T-helper 2 cell treated with Interferon-gamma antibody and Interleukin-4, amounts not matched to agents 100 ng/mL and 5 ng/mL, for 36 hours (primary cell): ENCODE measurements around the gene CAMK1G. TPM values are rescaled to one million over a fixed set of nuclear protein-coding genes. Genes with fewer than 3 reads are reported as not detected.

Source experiments
- intact Hi-C: fragments of 100-400 bp; cut with micrococcal nuclease; formaldehyde crosslinking; loops from one replicate; pipeline ENCODE4 v1.15.1; 2023
- total RNA-seq: library from RNA; stranded (reverse); gene quantifications from 2 replicates; pipeline ENCODE4 v1.2.3, GENCODE V29; 2022

CAMK1G gene
- total RNA-seq, 1 donor from 2014 or later, result not detected

- intact Hi-C loops, result no loop called here
Observed at GRCh38 chr1:209618291-209618690, 34.8 kb downstream of the CAMK1G start.

- intact Hi-C loops, result no loop called here
Observed at GRCh38 chr1:209618756-209619420, 35.4 kb downstream of the CAMK1G start.

DNA sequence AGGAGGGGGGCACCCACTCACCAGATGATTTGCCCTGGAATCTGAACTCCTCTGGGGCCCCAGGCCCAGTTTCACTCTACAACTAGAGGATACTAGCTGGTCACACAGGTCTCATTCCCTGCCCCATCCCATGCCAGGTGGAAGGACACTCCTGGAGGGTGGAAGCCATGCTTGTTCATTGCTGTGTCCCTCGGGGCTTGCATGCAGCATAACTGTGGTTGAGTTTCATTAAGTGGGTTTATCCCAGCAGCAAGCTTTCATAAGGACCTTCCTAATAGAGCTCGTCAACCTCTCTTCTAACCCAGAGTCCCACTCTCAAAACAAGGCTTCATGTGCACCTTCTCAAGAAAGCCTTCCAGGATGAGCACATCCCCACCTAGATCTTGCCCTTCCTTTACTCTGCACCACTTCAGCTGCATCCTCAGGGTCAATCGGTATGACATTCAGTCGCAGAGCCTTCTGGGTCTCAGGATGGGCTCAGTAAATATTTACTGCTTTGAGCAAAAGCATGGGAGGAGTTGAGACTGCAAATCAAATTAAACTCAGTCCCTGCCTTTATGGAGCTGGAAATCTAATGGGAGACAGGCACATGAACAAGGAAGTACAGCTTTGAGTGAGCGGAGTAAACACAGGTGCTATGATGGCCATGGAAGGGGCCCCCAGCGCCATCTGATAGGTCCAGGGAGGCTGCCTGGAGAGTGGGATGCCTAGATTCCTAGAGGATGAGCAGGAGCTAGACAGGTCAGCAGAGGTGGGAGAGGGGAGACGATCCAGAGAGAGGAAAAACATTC lies 36.4 kb downstream of the CAMK1G start:
- intact Hi-C loops, result no loop called here

DNA sequence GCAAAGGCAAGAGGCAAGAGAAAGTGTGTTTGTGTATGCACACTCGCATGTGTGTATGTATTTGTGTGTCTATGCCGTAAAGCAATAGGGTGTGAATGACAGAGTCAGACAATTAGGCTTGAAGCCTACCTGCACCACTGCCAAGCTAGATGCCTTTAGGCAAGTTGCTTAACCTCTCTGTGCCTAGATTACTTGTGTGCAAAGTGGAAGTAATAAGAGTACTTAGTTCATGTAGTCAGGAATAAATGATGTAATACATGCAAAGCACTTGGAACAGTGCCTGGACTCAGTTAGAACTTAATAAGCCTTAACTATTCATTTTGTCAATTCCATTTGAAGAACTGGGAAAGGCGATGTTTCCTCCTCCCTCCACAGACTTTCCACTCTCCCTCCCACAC lies 37.0 kb downstream of the CAMK1G start:
- intact Hi-C loops, result no loop called here

DNA sequence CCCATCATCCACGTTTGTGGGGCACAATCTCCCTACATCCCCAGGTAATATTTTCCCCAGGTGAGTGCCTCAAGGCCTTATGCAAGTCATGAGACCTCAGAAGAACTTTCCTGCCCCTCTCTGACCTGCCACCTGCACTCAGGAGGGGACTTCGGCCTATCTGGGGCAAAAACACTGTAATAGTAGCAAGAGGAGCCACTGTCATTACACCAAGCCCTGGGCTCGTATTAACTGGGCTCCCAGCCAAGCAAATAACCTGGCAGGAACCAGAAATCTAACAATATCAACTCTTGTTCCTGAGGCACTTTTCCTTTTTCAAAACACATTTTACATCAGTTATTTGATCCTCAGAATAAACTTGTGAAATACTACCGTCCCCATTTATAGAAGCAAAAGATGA lies 37.8 kb downstream of the CAMK1G start:
- intact Hi-C loops, result no loop called here

DNA sequence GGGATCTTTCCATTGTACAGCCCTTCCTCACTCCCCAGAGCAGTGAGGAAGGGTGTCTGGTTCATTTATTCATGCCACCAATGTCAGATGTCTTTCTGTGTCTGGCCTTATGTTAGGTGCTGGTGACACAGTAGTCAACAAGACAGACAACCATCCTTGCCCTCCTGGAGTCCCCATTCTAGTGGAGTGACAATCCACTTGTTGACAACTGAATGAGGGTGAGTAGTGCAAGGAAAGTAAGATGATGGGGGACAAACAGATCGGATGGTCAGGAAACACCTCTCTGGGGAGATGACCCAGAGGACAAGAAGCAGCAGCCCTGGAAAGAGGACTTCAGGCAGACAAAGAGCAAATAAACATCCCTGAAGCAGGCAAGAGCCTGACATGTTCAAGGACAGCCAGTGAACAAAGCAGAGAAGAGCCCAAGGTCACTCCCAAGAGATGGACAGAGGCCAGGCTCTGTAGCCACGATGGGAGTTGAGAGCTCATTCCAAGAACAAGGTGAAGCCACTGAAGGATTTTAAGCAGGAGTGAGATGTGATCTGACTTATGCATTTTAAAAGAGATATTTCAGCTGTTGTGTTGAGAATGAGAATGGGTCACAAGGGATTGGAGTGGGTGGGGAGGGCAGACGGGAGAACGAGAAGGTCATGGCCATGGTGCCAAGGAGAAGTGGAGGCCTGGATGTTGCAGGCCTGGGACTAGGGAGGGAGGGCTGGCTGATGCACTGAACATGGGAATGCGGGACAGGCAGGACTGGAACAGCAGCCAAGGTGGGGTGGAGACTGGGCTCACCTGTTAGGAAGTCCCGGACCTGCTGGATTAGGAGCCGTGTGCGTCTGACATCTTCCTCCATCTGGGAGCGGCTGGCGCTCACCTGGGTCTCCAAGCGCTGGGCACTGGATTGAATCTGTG lies 38.5 kb downstream of the CAMK1G start:
- intact Hi-C loops, result no loop called here

GRCh38 chr1:209622841-209623829 lies 39.6 kb downstream of the CAMK1G start:
- intact Hi-C loops, result no loop called here

DNA sequence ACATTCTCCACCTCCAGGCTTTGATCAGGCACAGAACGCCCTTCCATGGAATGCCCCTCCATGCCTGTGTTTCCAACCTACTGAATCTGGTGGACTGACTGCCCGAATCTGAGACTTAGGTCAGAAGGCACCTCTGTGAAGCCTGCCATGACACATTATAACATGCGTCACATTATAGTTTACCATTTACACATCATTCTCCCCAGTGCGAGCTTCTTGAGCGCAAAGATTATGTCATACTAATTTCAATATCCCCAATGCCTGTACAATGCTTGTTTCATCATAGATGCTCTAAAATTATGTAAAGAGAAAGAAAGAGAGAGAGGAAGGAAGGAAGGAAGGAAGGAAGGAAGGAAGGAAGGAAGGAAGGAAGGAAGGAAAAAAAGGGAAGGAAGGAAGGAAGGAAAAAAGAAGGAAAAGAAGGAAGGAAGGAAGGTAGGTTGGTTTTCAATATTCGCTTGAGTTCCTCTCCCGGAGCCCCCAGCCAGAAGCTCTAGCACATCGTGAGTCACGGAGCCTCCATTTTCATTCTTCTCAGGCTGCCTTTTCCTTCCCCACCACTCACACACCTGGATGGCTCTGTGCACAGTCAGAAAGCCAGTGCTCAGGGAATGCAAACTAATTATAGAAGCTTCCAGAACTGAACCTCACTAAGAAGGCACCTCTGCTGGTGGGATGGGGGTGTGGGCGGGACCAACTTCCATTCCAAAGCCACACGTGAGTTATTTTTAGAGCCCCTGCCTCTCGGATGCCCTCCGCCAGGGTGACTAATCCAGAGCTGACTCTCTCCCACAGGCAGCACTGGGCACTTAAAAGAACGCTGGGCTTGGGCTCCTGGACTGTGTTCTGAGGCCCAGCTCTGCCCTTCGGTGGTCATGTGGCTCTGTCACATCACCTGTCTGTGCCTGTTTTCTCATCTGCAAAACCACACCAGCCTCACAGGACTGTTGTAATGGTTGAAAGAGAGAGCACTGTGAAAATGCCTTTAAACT lies 41.3 kb downstream of the CAMK1G start:
- intact Hi-C loops, result no loop called here

GRCh38 chr1:209625791-209626285 lies 42.3 kb downstream of the CAMK1G start:
- intact Hi-C loops, result loop anchor here (2.0 kb wide), 1 partner anchor 57 kb away; no protein-coding TSS in a partner anchor

- intact Hi-C loops, result loop anchor here (1.0 to 2.0 kb wide), 3 partner anchors 58 to 121 kb away; no protein-coding TSS in a partner anchor
Observed at GRCh38 chr1:209626346-209627026, 43.0 kb downstream of the CAMK1G start.

DNA sequence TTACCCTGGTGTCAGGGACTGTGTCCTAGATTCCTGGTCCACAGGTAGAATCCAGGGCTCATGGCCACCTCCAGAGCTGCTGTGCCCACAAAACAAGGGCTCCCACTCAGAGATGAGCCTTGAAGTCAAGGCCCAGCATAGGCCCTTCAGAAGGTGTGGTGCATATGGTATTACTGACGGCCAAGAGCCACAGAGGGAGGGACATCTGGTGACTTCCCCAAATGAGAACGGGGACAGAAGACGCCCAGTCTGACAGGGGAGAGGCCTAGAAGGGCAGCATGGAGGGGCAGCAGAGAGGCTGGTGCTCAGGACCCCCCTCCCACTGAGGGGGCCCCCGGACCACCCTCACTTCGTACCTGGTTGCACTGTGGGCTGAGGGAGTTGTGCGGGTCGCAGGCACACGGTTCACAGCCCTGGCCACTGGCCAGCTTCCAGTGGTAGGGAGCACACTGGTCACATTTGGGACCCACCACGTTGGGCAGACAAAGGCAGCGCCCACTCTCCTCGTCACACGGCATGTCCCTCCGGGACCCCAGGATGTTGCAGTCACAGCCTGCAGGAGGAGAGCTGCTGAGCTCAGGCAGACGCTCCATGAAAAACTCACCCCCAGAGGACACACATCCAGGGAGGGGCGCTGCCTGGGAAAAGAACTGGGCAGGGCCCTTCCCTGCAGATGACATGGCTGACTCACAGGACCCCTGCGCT lies 43.7 kb downstream of the CAMK1G start:
- intact Hi-C loops, result loop anchor here (1.0 to 2.0 kb wide), 3 partner anchors 58 to 120 kb away; no protein-coding TSS in a partner anchor

GRCh38 chr1:209627732-209628196 lies 44.2 kb downstream of the CAMK1G start:
- intact Hi-C loops, result loop anchor here (1.0 to 2.0 kb wide), 3 partner anchors 59 to 120 kb away; no protein-coding TSS in a partner anchor

- intact Hi-C loops, result no loop called here
Observed at GRCh38 chr1:209628618-209629299, 45.2 kb downstream of the CAMK1G start.

- intact Hi-C loops, result no loop called here
Observed at GRCh38 chr1:209629621-209630382, 46.3 kb downstream of the CAMK1G start.

DNA sequence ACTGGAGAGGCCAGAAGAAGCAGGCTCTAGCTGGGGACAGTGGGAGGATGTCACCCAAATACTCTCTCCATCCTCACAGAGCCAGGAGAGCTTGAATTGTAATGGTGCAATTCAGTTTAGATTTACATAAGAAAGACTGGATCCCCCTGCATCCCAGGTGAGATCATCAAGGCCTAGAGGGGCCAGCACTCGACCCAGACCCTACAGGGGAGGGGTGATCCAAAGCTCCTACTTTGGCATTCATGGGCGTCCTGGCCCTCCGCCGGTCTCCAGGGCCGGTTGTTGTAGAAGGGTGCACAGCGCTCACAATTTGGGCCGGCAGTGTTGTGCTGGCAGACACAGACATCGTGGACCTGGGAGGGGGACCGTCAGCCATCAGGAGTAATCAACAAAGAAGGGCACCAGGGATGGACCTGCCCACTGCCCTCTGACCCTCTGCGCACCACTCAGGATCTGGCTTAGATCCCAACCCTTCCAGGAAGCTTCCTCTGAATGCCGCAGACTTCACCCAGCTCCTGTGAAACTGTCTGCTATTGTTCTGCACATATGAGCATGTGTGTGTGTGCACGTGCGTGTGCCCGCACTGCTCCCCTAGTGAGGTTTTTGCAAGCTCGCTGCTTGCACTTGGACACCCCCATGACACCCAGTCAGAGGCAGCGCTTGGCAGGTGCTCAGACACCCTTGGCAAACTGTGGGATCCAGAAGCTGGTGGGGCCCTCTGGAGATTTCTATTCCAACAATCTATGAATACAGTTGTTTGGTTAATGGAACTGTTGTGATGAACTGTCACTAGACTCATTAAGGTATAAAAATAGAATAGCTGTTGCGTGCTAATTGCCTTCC lies 47.1 kb downstream of the CAMK1G start:
- intact Hi-C loops, result no loop called here
